GM21390 (cell line): Measurements from ENCODE around the gene PIBF1.
"Not testable (repeated sequence)": the region's sequence is repeated elsewhere in the genome, so short reads cannot be mapped to it uniquely, and the experiment has no call there.

Source experiments
- ATAC-seq: cut with Tn5 transposase; IDR thresholded peaks from one replicate; pipeline ENCODE4 v1.9.1; 2021; ENCODE audit not compliant: unreplicated experiment

PIBF1 gene

GRCh38 chr13:73000027-73000674 lies 218.2 kb downstream of the PIBF1 start:
- ATAC-seq, result peak; percentile 74

GRCh38 chr13:73001971-73002370 lies 220.0 kb downstream of the PIBF1 start:
- ATAC-seq, result no peak

- no peak for ATAC-seq
These were observed 229.8 kb downstream of the PIBF1 start for GRCh38 chr13:73011751-73012150.

- ATAC-seq, result no peak
These were observed 233.9 kb downstream of the PIBF1 start for GRCh38 chr13:73015805-73016204.

- ATAC-seq, result no peak
These were observed 236.4 kb downstream of the PIBF1 start for GRCh38 chr13:73018336-73018735.

GRCh38 chr13:73025217-73026012 lies 243.5 kb downstream of the PIBF1 start:
- ATAC-seq, result peak; percentile 54

- no peak for ATAC-seq
These were observed 253.0 kb downstream of the PIBF1 start for GRCh38 chr13:73034901-73035300.

- ATAC-seq, result no peak
These were observed 253.7 kb downstream of the PIBF1 start for GRCh38 chr13:73035660-73036059.

- no peak for ATAC-seq
These were observed 254.6 kb downstream of the PIBF1 start for GRCh38 chr13:73036566-73036965.

GRCh38 chr13:73038064-73038463 lies 256.1 kb downstream of the PIBF1 start:
- ATAC-seq, result no peak

- ATAC-seq, result no peak
These were observed 257.5 kb downstream of the PIBF1 start for GRCh38 chr13:73039201-73040108.

GRCh38 chr13:73040484-73040883 lies 258.6 kb downstream of the PIBF1 start:
- no peak for ATAC-seq

GRCh38 chr13:73040968-73041596 lies 259.1 kb downstream of the PIBF1 start:
- no peak for ATAC-seq

GRCh38 chr13:73045031-73045430 lies 263.1 kb downstream of the PIBF1 start:
- no peak for ATAC-seq

GRCh38 chr13:73048615-73049014 lies 266.7 kb downstream of the PIBF1 start:
- ATAC-seq, result not testable (repeated sequence)

- no peak for ATAC-seq
These were observed 272.8 kb downstream of the PIBF1 start for GRCh38 chr13:73054712-73055111.

- no peak for ATAC-seq
These were observed 274.1 kb downstream of the PIBF1 start for GRCh38 chr13:73055813-73056564.

GRCh38 chr13:73056565-73056962 lies 274.6 kb downstream of the PIBF1 start:
- ATAC-seq, result no peak

GRCh38 chr13:73057284-73058063 lies 275.5 kb downstream of the PIBF1 start:
- ATAC-seq, result no peak

- no peak for ATAC-seq
These were observed 276.1 kb downstream of the PIBF1 start for GRCh38 chr13:73058064-73058313.
